ENCODE measurements around the gene TXNRD3. TPM values are rescaled to one million over a fixed set of nuclear protein-coding genes. Genes with fewer than 3 reads are reported as not detected.

TXNRD3 gene
- polyA plus RNA-seq, 1 of the 3 experiments (the other 2 are of a cell fraction) = 4.7 TPM

GRCh38 chr3:126677862-126678503 lies 23.1 kb upstream of the TXNRD3 start:
- H3K27ac ChIP-seq (ENCODE audit: low read depth in 2 of 2, low read length in 1 of 2) = no peak overlapping the region
- ChIA-PET POLR2A (no interaction called here), CTCF (interaction anchor here (1.0 to 6.9 kb wide), 16 partner anchors 11 to 870 kb away, joined by 3 to 172 read pairs (median 9); partner anchors contain the start of genes CHCHD6, CHST13, PLXNA1 and TXNRD3)
- H3K79me2 ChIP-seq (ENCODE audit: insufficient read depth) = no peaks in the 10 kb centered on the region
- no peaks in the 10 kb centered on the region for H3F3A ChIP-seq (replicated peaks; ENCODE audit: insufficient read depth)
- H4K20me1 ChIP-seq (ENCODE audit: insufficient read depth) = no peaks in the 10 kb centered on the region
- H3K9me3 ChIP-seq = peaks cover 7% of the 10 kb centered on the region; the same call in 1 of the 2 replicates
- H3K4me1 ChIP-seq (ENCODE audit: control insufficient read depth in 1 of 2, insufficient read depth in 2 of 2, low read depth in 1 of 2, low read length in 1 of 2) = peaks cover 15 to 40% of the 10 kb centered on the region in 2 experiments; a peak in 3 of 4 replicates
- H3K4me3 ChIP-seq (ENCODE audit: low read depth in 2 of 2, low read length in 1 of 2) = no peak overlapping the region
- no peak overlapping the region for H3K9ac ChIP-seq
- H2AFZ ChIP-seq (ENCODE audit: low read depth) = no peak overlapping the region
- H3K4me2 ChIP-seq = no peak overlapping the region
- DNase-seq = no peak
- no peaks in the 10 kb centered on the region for H3K9me2 ChIP-seq
- no peaks in the 10 kb centered on the region for H3K27me3 ChIP-seq (ENCODE audit: insufficient read depth)
- 90% methylated on average over 13 of the region's 13 CpGs for WGBS (ENCODE audit: low lambda C conversion rate)
- no peak for TF ChIP-seq MXI1 (IDR thresholded peaks at IDR 0.05; ENCODE audit: low read depth, low read length)
- no peak for TF ChIP-seq EP300 (IDR thresholded peaks at IDR 0.05; ENCODE audit: borderline replicate concordance in 1 of 2, low read depth in 1 of 2, low read length in 1 of 2)
- TF ChIP-seq, protein P1, sequence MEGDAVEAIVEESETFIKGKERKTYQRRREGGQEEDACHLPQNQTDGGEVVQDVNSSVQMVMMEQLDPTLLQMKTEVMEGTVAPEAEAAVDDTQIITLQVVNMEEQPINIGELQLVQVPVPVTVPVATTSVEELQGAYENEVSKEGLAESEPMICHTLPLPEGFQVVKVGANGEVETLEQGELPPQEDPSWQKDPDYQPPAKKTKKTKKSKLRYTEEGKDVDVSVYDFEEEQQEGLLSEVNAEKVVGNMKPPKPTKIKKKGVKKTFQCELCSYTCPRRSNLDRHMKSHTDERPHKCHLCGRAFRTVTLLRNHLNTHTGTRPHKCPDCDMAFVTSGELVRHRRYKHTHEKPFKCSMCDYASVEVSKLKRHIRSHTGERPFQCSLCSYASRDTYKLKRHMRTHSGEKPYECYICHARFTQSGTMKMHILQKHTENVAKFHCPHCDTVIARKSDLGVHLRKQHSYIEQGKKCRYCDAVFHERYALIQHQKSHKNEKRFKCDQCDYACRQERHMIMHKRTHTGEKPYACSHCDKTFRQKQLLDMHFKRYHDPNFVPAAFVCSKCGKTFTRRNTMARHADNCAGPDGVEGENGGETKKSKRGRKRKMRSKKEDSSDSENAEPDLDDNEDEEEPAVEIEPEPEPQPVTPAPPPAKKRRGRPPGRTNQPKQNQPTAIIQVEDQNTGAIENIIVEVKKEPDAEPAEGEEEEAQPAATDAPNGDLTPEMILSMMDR (IDR thresholded peaks at IDR 0.05) = no peak
- no peak for TF ChIP-seq NRF1 (IDR thresholded peaks at IDR 0.05; ENCODE audit: low read depth, low read length)
- no peak for TF ChIP-seq CHD2 (IDR thresholded peaks at IDR 0.05; ENCODE audit: low read length, partially characterized antibody)
- TF ChIP-seq YY1 (IDR thresholded peaks at IDR 0.05; ENCODE audit: low read depth) = no peak
- TF ChIP-seq RCOR1 (IDR thresholded peaks at IDR 0.05; ENCODE audit: low read length) = no peak
- TF ChIP-seq GATA2 (CRISPR knock-in tag; IDR thresholded peaks at IDR 0.05) = no peak
- TF ChIP-seq GABPA (IDR thresholded peaks at IDR 0.05; ENCODE audit: low read depth) = no peak
- TF ChIP-seq, protein P2, sequence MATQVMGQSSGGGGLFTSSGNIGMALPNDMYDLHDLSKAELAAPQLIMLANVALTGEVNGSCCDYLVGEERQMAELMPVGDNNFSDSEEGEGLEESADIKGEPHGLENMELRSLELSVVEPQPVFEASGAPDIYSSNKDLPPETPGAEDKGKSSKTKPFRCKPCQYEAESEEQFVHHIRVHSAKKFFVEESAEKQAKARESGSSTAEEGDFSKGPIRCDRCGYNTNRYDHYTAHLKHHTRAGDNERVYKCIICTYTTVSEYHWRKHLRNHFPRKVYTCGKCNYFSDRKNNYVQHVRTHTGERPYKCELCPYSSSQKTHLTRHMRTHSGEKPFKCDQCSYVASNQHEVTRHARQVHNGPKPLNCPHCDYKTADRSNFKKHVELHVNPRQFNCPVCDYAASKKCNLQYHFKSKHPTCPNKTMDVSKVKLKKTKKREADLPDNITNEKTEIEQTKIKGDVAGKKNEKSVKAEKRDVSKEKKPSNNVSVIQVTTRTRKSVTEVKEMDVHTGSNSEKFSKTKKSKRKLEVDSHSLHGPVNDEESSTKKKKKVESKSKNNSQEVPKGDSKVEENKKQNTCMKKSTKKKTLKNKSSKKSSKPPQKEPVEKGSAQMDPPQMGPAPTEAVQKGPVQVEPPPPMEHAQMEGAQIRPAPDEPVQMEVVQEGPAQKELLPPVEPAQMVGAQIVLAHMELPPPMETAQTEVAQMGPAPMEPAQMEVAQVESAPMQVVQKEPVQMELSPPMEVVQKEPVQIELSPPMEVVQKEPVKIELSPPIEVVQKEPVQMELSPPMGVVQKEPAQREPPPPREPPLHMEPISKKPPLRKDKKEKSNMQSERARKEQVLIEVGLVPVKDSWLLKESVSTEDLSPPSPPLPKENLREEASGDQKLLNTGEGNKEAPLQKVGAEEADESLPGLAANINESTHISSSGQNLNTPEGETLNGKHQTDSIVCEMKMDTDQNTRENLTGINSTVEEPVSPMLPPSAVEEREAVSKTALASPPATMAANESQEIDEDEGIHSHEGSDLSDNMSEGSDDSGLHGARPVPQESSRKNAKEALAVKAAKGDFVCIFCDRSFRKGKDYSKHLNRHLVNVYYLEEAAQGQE (IDR thresholded peaks at IDR 0.05; ENCODE audit: low read depth, low read length) = no peak
- no peak for TF ChIP-seq EZH2phosphoT487 (IDR thresholded peaks at IDR 0.05; ENCODE audit: borderline replicate concordance, low read depth)
- no peak for TF ChIP-seq FOXM1 (IDR thresholded peaks at IDR 0.05; ENCODE audit: low read depth)
- no peak for TF ChIP-seq RAD21 (IDR thresholded peaks at IDR 0.05; ENCODE audit: low read length)
- no peak for TF ChIP-seq TEAD4 (IDR thresholded peaks at IDR 0.05; ENCODE audit: borderline replicate concordance, insufficient read depth)
- TF ChIP-seq USF1 (IDR thresholded peaks at IDR 0.05; ENCODE audit: borderline replicate concordance, low read depth) = no peak
- no peak for TF ChIP-seq TAF1 (IDR thresholded peaks at IDR 0.05; ENCODE audit: borderline replicate concordance, low read depth, low read length)
- TF ChIP-seq IRF3 (IDR thresholded peaks at IDR 0.05; ENCODE audit: low read depth, low read length) = no peak
- H3K36me3 ChIP-seq (replicated peaks in 1 of 2; ENCODE audit: control insufficient read depth in 1 of 2, insufficient read depth in 2 of 2, low read length in 1 of 2) = no peaks in the 10 kb centered on the region
